GM19324 (cell line): Measurements from ENCODE around the gene MATN1.
"Not testable (repeated sequence)": the region's sequence is repeated elsewhere in the genome, so short reads cannot be mapped to it uniquely, and the experiment has no call there.

Experiments used
- ATAC-seq: cut with Tn5 transposase; IDR thresholded peaks from one replicate; pipeline ENCODE4 v1.9.1; 2021; ENCODE audit warnings: mild to moderate bottlenecking, moderate library complexity; ENCODE audit not compliant: unreplicated experiment, low FRiP score

Gene MATN1

GRCh38 chr1:30723331-30723755, at the start of gene MATN1:
TSS of gene MATN1 (minus strand) at chr1:30723585. CDS start at chr1:30723551, 34 bp downstream.
- ATAC-seq: no peak

GRCh38 chr1:30771005-30771404, 47.6 kb upstream of the MATN1 start:
- ATAC-seq: no peak

GRCh38 chr1:30770150-30770549, 46.8 kb upstream of the MATN1 start:
- ATAC-seq: no peak

- ATAC-seq: no peak
Observed at GRCh38 chr1:30768830-30769718, 45.7 kb upstream of the MATN1 start.

- ATAC-seq: no peak
Observed at GRCh38 chr1:30768159-30768829, 44.9 kb upstream of the MATN1 start.

GRCh38 chr1:30766948-30767347, 43.6 kb upstream of the MATN1 start:
- ATAC-seq: not testable (repeated sequence)

- no peak for ATAC-seq
Observed at GRCh38 chr1:30765556-30766434, 42.4 kb upstream of the MATN1 start.

GRCh38 chr1:30764939-30765555, 41.7 kb upstream of the MATN1 start:
- no peak for ATAC-seq

- no peak for ATAC-seq
Observed at GRCh38 chr1:30764396-30764795, 41.0 kb upstream of the MATN1 start.

GRCh38 chr1:30763651-30764248, 40.4 kb upstream of the MATN1 start:
- no peak for ATAC-seq

- ATAC-seq: no peak
Observed at GRCh38 chr1:30762930-30763650, 39.7 kb upstream of the MATN1 start.

GRCh38 chr1:30762152-30762929, 39.0 kb upstream of the MATN1 start:
- ATAC-seq: no peak

GRCh38 chr1:30761381-30762151, 38.2 kb upstream of the MATN1 start:
- ATAC-seq: no peak

GRCh38 chr1:30760596-30761324, 37.4 kb upstream of the MATN1 start:
- no peak for ATAC-seq

GRCh38 chr1:30759718-30760281, 36.4 kb upstream of the MATN1 start:
- no peak for ATAC-seq

GRCh38 chr1:30758785-30759380, 35.5 kb upstream of the MATN1 start:
- no peak for ATAC-seq
